Smooth muscle cell (in vitro differentiated cells): ENCODE measurements around the gene PLXDC2. TPM values are rescaled to one million over a fixed set of nuclear protein-coding genes. Genes with fewer than 3 reads are reported as not detected.

Source experiments
- DNase-seq: peaks from one replicate; lab custom pipeline; 2025; ENCODE audit not compliant: unreplicated experiment; lab: John Stamatoyannopoulos, UW
- H2AFZ ChIP-seq: fragments of 200-600 bp; sonication (generic); 2 replicates; pipeline ENCODE4 v1.6.0; 2016; ENCODE audit warnings: antibody characterized with exemption, low read depth, mild to moderate bottlenecking
- H3F3A ChIP-seq: fragments of 200-600 bp; sonication (generic); 2 replicates; pipeline ENCODE4 v1.6.0; 2017; ENCODE audit warnings: antibody characterized with exemption, low read depth
- H3K27ac ChIP-seq: fragments of 200-600 bp; sonication (generic); 2 replicates; pipeline ENCODE4 v1.5.1; 2016; ENCODE audit warnings: low read depth, mild to moderate bottlenecking
- H3K27me3 ChIP-seq: fragments of 200-600 bp; sonication (generic); 2 replicates; pipeline ENCODE4 v1.6.1; 2016; ENCODE audit warnings: low read depth, mild to moderate bottlenecking
- H3K36me3 ChIP-seq: fragments of 200-600 bp; sonication (generic); 2 replicates; pipeline ENCODE4 v1.5.1; 2016; ENCODE audit warnings: low read depth
- H3K4me1 ChIP-seq: fragments of 200-600 bp; sonication (generic); 2 replicates; pipeline ENCODE4 v1.5.1; 2016; ENCODE audit warnings: low read depth
- H3K4me2 ChIP-seq: fragments of 200-600 bp; sonication (generic); 2 replicates; pipeline ENCODE4 v1.6.0; 2016; ENCODE audit warnings: mild to moderate bottlenecking
- H3K4me3 ChIP-seq: fragments of 200-600 bp; sonication (generic); 2 replicates; pipeline ENCODE4 v1.5.1; 2016; ENCODE audit warnings: mild to moderate bottlenecking
- H3K79me2 ChIP-seq: fragments of 200-600 bp; sonication (generic); 2 replicates; pipeline ENCODE4 v1.6.0; 2016; ENCODE audit warnings: low read depth, mild to moderate bottlenecking
- H3K9ac ChIP-seq: fragments of 200-600 bp; sonication (generic); 2 replicates; pipeline ENCODE4 v1.6.0; 2016; ENCODE audit warnings: low read depth
- H3K9me3 ChIP-seq: fragments of 200-600 bp; sonication (generic); replicated peaks from 2 replicates; pipeline ENCODE4 v1.5.1; 2016; ENCODE audit warnings: low read depth
- H4K20me1 ChIP-seq: fragments of 200-600 bp; sonication (generic); 2 replicates; pipeline ENCODE4 v1.6.0; 2016; ENCODE audit warnings: low read depth
- CTCF ChIP-seq: fragments of 200-600 bp; sonication (generic); IDR thresholded peaks from 2 replicates; pipeline ENCODE4 v1.5.1; 2017; ENCODE audit warnings: borderline replicate concordance, mild to moderate bottlenecking, antibody characterized with exemption; ENCODE audit not compliant: insufficient read depth, poor library complexity, severe bottlenecking
- WGBS: methylation state at CpG from one replicate; pipeline ENCODE4 v1.1.7; 2016; ENCODE audit warnings: low lambda C conversion rate; 5-methylcytosine and 5-hydroxymethylcytosine counted together
- polyA plus RNA-seq: library from polyadenylated mRNA; unstranded; fragments of >200 nt; fragmentation: Nextera tagmentation; extraction: Ambion mirVana; gene quantifications from 2 replicates; pipeline ENCODE4 v1.2.1, GENCODE V29; 2016
- small RNA-seq: library from RNA; depleted of rRNA; stranded (forward); fragments of <200 nt; gene quantifications from one replicate; pipeline ENCODE3, GENCODE V24; 2014
- total RNA-seq: library from RNA; depleted of rRNA; stranded (reverse); fragments of >200 nt; gene quantifications from 2 replicates; pipeline ENCODE4 v1.2.3, GENCODE V29; 2014

Gene PLXDC2
- total and polyA plus RNA-seq, 2 experiments from 2014 or later, result 7.3 to 24.9 TPM

DNA sequence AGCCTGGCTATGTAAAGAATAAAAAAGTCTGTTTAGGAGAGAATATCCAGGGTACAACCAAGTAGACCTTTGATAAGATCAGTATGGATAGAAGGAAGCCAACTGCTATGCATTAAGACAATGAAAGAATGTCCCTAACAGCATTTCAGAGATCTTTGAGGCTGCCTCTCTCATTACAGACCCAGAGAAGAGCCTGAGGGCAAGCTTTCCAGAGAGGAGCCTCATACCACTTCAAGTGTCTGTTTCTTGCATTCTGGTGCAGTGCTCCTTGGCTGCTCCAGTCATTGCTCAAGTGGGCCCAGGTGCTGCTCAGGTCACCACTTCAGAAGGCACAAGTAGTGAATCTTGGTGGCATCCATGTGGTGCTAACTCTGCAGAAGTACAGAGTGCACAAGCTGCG lies 514.0 kb downstream of the PLXDC2 start:
- Histone ChIP-seq H3K4me1 (no peaks in the 10 kb centered on the region), H3K27ac (no peak overlapping the region), H3F3A (no peaks in the 10 kb centered on the region), H3K9ac (no peak overlapping the region), H3K4me2 (no peak overlapping the region), H3K9me3 (no peaks in the 10 kb centered on the region), H4K20me1 (no peaks in the 10 kb centered on the region), H3K27me3 (no peaks in the 10 kb centered on the region), H3K36me3 (no peaks in the 10 kb centered on the region), H3K4me3 (no peak overlapping the region), H3K79me2 (no peaks in the 10 kb centered on the region), H2AFZ (no peak overlapping the region)
- WGBS, result 88% methylated on average over 1 of the region's 1 CpG
- no peak for TF ChIP-seq CTCF
- no peak for DNase-seq

DNA sequence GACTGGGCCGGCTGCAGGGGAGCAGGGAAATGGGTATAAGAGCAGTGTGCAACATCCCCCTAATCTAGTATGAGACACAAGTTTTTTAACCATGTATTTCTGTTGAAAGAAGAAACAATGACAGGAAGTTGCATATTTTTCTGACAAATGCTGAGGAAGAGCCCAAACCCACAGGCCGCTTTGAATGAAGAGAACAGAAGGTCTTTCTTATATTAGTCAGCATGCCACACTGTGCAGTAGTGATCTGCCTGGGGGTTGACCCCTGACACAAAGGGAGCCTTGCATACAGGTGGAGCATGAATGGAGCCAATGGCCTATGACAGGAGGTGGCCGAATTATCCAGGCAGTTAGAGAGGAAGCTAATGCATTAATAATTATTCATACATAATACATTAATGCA lies 518.3 kb downstream of the PLXDC2 start:
- WGBS, result 89% methylated on average over 3 of the region's 3 CpGs
- Histone ChIP-seq H3K27me3 (no peaks in the 10 kb centered on the region), H3K4me3 (no peak overlapping the region), H3K4me2 (no peak overlapping the region), H2AFZ (no peak overlapping the region), H3F3A (no peaks in the 10 kb centered on the region), H3K27ac (no peak overlapping the region), H3K9ac (no peak overlapping the region), H3K79me2 (no peaks in the 10 kb centered on the region), H3K36me3 (no peaks in the 10 kb centered on the region), H3K9me3 (no peaks in the 10 kb centered on the region), H3K4me1 (no peaks in the 10 kb centered on the region), H4K20me1 (no peaks in the 10 kb centered on the region)
- TF ChIP-seq CTCF, result no peak
- DNase-seq, result no peak

Small RNAs within 50 kb of the gene (small RNA-seq; reads per million reads assigned to genes)
- gene RNU6-1212P, result not detected
